Astrocyte (in vitro differentiated cells and primary cell): ENCODE results near the gene PDP2. TPM values are rescaled to one million over a fixed set of nuclear protein-coding genes. Genes with fewer than 3 reads are reported as not detected.

ENCODE experiments used
- DNase-seq: peaks from one replicate; pipeline ENCODE4 v3.0.0-alpha.2; 2010; ENCODE audit warnings: low read depth
- FAIRE-seq: peaks from 2 replicates; lab custom pipeline; 2011; peaks lifted over from hg19 to GRCh38; lab: Jason Lieb, UNC
- H2AFZ ChIP-seq: 2 replicates; pipeline ENCODE4 v1.6.0; 2012; ENCODE audit warnings: low read depth, low read length, inconsistent platforms
- H3K27ac ChIP-seq: 2 replicates; pipeline ENCODE4 v1.5.1; 2011; ENCODE audit warnings: low read depth, low read length, inconsistent platforms
- H3K27me3 ChIP-seq: 2 replicates; pipeline ENCODE4 v1.6.0; 2011; ENCODE audit warnings: low read length, inconsistent platforms; ENCODE audit not compliant: insufficient read depth
- H3K36me3 ChIP-seq: 2 replicates; pipeline ENCODE4 v1.5.1; 2011; ENCODE audit warnings: low read length, inconsistent platforms; ENCODE audit not compliant: insufficient read depth
- H3K4me1 ChIP-seq: 2 replicates; pipeline ENCODE4 v1.5.1; 2011; ENCODE audit warnings: low read length, inconsistent platforms; ENCODE audit not compliant: insufficient read depth
- H3K4me2 ChIP-seq: 2 replicates; pipeline ENCODE4 v1.6.0; 2012; ENCODE audit warnings: low read length, inconsistent platforms
- H3K4me3 ChIP-seq: 2 replicates; pipeline ENCODE4 v1.5.1; 2011; ENCODE audit warnings: low read depth, mild to moderate bottlenecking, low read length, inconsistent platforms; ENCODE audit not compliant: insufficient read depth
- H3K79me2 ChIP-seq: 2 replicates; pipeline ENCODE4 v1.6.0; 2012; ENCODE audit warnings: mild to moderate bottlenecking, low read length, inconsistent platforms; ENCODE audit not compliant: insufficient read depth
- H3K9ac ChIP-seq: 2 replicates; pipeline ENCODE4 v1.6.0; 2012; ENCODE audit warnings: mild to moderate bottlenecking, low read length, inconsistent platforms
- H3K9me3 ChIP-seq: 2 replicates; pipeline ENCODE4 v1.5.1; 2012; ENCODE audit warnings: low read depth, mild to moderate bottlenecking, low read length, inconsistent platforms; ENCODE audit not compliant: insufficient read depth
- H4K20me1 ChIP-seq: 2 replicates; pipeline ENCODE4 v1.6.0; 2012; ENCODE audit warnings: low read length, inconsistent platforms; ENCODE audit not compliant: insufficient read depth
- H3K27ac Mint-ChIP-seq: one replicate; pipeline ENCODE4 v1.8.0; 2021; ENCODE audit warnings: mild to moderate bottlenecking, mixed read lengths; ENCODE audit not compliant: unreplicated experiment
- H3K27me3 Mint-ChIP-seq: one replicate; pipeline ENCODE4 v1.8.0; 2021; ENCODE audit warnings: low read depth, mixed read lengths; ENCODE audit not compliant: unreplicated experiment
- H3K36me3 Mint-ChIP-seq: one replicate; pipeline ENCODE4 v1.8.0; 2021; ENCODE audit warnings: low read depth, mixed read lengths; ENCODE audit not compliant: unreplicated experiment
- H3K4me1 Mint-ChIP-seq: one replicate; pipeline ENCODE4 v1.8.0; 2021; ENCODE audit warnings: low read depth, mixed read lengths; ENCODE audit not compliant: unreplicated experiment
- H3K4me3 Mint-ChIP-seq: one replicate; pipeline ENCODE4 v1.8.0; 2021; ENCODE audit warnings: mild to moderate bottlenecking, moderate library complexity, mixed read lengths; ENCODE audit not compliant: unreplicated experiment
- H3K9me3 Mint-ChIP-seq: one replicate; pipeline ENCODE4 v1.8.0; 2021; ENCODE audit warnings: mild to moderate bottlenecking, mixed read lengths; ENCODE audit not compliant: unreplicated experiment
- EZH2 ChIP-seq: IDR thresholded peaks from 2 replicates; pipeline ENCODE4 v1.6.1; 2012; ENCODE audit warnings: mild to moderate bottlenecking, low read length, inconsistent platforms; ENCODE audit not compliant: insufficient read depth
- total RNA-seq: library from RNA; stranded (reverse); gene quantifications from 2 replicates; pipeline ENCODE4 v1.2.1, GENCODE V29; 2021
- TF ChIP-seq, protein P1 (sequence below): IDR thresholded peaks from 2 replicates; pipeline ENCODE4 v1.5.1; 2011; ENCODE audit warnings: low read depth, mild to moderate bottlenecking, inconsistent platforms, low read length, moderate library complexity; ENCODE audit not compliant: insufficient read depth

The PDP2 gene
- total RNA-seq, 1 donor from 2014 or later = 16.8 TPM

DNA sequence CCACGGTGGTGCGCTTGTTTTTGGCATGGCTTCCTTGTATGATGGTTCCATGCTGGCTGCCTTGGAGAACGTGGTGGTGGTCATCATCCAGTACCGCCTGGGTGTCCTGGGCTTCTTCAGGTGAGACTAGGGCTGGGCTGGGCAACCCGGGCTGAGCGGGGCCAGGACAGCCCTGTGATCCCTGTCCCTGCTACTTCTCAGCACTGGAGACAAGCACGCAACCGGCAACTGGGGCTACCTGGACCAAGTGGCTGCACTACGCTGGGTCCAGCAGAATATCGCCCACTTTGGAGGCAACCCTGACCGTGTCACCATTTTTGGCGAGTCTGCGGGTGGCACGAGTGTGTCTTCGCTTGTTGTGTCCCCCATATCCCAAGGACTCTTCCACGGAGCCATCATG is 59.9 kb downstream of the PDP2 start:
- H3K27me3 Mint-ChIP-seq = peaks cover 2% of the 10 kb centered on the region
- peaks cover 11% of the 10 kb centered on the region for H3K4me1 ChIP-seq
- no peak overlapping the region for H2AFZ ChIP-seq
- peaks cover 13% of the 10 kb centered on the region for H3K36me3 ChIP-seq
- DNase-seq = no peak
- no peak overlapping the region for H3K9ac ChIP-seq
- no peak overlapping the region for H3K4me3 Mint-ChIP-seq
- no peaks in the 10 kb centered on the region for H3K9me3 Mint-ChIP-seq
- H3K79me2 ChIP-seq = peaks cover 21% of the 10 kb centered on the region
- H3K4me3 ChIP-seq = no peak overlapping the region
- FAIRE-seq = no peak
- no peak overlapping the region for H3K27ac Mint-ChIP-seq
- H3K9me3 ChIP-seq = no peaks in the 10 kb centered on the region
- H3K36me3 Mint-ChIP-seq = peaks cover 41% of the 10 kb centered on the region
- no peaks in the 10 kb centered on the region for H3K27me3 ChIP-seq
- no peak overlapping the region for H3K27ac ChIP-seq
- TF ChIP-seq, protein P1, sequence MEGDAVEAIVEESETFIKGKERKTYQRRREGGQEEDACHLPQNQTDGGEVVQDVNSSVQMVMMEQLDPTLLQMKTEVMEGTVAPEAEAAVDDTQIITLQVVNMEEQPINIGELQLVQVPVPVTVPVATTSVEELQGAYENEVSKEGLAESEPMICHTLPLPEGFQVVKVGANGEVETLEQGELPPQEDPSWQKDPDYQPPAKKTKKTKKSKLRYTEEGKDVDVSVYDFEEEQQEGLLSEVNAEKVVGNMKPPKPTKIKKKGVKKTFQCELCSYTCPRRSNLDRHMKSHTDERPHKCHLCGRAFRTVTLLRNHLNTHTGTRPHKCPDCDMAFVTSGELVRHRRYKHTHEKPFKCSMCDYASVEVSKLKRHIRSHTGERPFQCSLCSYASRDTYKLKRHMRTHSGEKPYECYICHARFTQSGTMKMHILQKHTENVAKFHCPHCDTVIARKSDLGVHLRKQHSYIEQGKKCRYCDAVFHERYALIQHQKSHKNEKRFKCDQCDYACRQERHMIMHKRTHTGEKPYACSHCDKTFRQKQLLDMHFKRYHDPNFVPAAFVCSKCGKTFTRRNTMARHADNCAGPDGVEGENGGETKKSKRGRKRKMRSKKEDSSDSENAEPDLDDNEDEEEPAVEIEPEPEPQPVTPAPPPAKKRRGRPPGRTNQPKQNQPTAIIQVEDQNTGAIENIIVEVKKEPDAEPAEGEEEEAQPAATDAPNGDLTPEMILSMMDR = no peak
- no peak for TF ChIP-seq EZH2
- H3K4me1 Mint-ChIP-seq = peaks cover 5% of the 10 kb centered on the region
- peaks cover 62% of the 10 kb centered on the region for H4K20me1 ChIP-seq
- H3K4me2 ChIP-seq = no peak overlapping the region

Other genes with a start within 250 kb of the PDP2 start
- 20.2 and 20.9 TPM in 2 replicates for gene CMTM4, start 183.8 kb upstream of the PDP2 start, total RNA-seq
- 133 and 150 TPM in 2 replicates for gene DYNC1LI2, start 128.9 kb upstream of the PDP2 start, total RNA-seq
- 0.16 and 0.50 TPM in 2 replicates for gene TERB1, start 78.9 kb upstream of the PDP2 start, total RNA-seq
- 55.0 and 65.0 TPM in 2 replicates for gene NAE1, start 49.5 kb upstream of the PDP2 start, total RNA-seq
- not detected in 2 replicates for gene CA7, start 36.1 kb upstream of the PDP2 start, total RNA-seq
- not detected in 2 replicates for gene CDH16, start 38.4 kb downstream of the PDP2 start, total RNA-seq
- gene RRAD, start 45.0 kb downstream of the PDP2 start, total RNA-seq = 10.2 and 12.1 TPM in 2 replicates
- 69.5 and 75.6 TPM in 2 replicates for gene CIAO2B, start 53.9 kb downstream of the PDP2 start, total RNA-seq
- gene CES2, start 55.0 kb downstream of the PDP2 start, total RNA-seq = 22.9 and 28.8 TPM in 2 replicates
- gene CES3, start 80.8 kb downstream of the PDP2 start, total RNA-seq = 0.77 and 1.5 TPM in 2 replicates
- gene CES4A, start 108.1 kb downstream of the PDP2 start, total RNA-seq = 1.2 TPM in 2 replicates
- 94.8 and 104 TPM in 2 replicates for gene CBFB, start 148.6 kb downstream of the PDP2 start, total RNA-seq
- 16.1 and 17.1 TPM in 2 replicates for gene PHAF1, start 229.4 kb downstream of the PDP2 start, total RNA-seq